HG03066 (cell line): ENCODE results near the gene ITGB8.

Experiments used
- ATAC-seq: cut with Tn5 transposase; IDR thresholded peaks from one replicate; pipeline ENCODE4 v1.9.1; 2021; ENCODE audit warnings: low read depth; ENCODE audit not compliant: unreplicated experiment

The ITGB8 gene

GRCh38 chr7:20307119-20307518 lies 23.6 kb upstream of the ITGB8 start:
- peak; percentile 71 for ATAC-seq

- no peak for ATAC-seq
Measured at GRCh38 chr7:20307901-20308300, 22.8 kb upstream of the ITGB8 start.

- ATAC-seq = no peak
Measured at GRCh38 chr7:20310301-20310700, 20.4 kb upstream of the ITGB8 start.

GRCh38 chr7:20310963-20311742 lies 19.5 kb upstream of the ITGB8 start:
- ATAC-seq = peak; percentile 62

GRCh38 chr7:20311743-20312042 lies 19.0 kb upstream of the ITGB8 start:
- no peak for ATAC-seq

GRCh38 chr7:20312562-20312961 lies 18.1 kb upstream of the ITGB8 start:
- no peak for ATAC-seq

- no peak for ATAC-seq
Measured at GRCh38 chr7:20313626-20314025, 17.1 kb upstream of the ITGB8 start.

GRCh38 chr7:20314198-20314597 lies 16.5 kb upstream of the ITGB8 start:
- no peak for ATAC-seq

- no peak for ATAC-seq
Measured at GRCh38 chr7:20316706-20317105, 14.0 kb upstream of the ITGB8 start.

GRCh38 chr7:20317413-20317812 lies 13.3 kb upstream of the ITGB8 start:
- no peak for ATAC-seq

GRCh38 chr7:20318933-20319332 lies 11.8 kb upstream of the ITGB8 start:
- no peak for ATAC-seq

GRCh38 chr7:20320322-20320721 lies 10.4 kb upstream of the ITGB8 start:
- ATAC-seq = no peak

- no peak for ATAC-seq
Measured at GRCh38 chr7:20320786-20321185, 9.9 kb upstream of the ITGB8 start.

GRCh38 chr7:20323595-20323994 lies 7.1 kb upstream of the ITGB8 start:
- ATAC-seq = no peak

GRCh38 chr7:20326342-20326741 lies 4.4 kb upstream of the ITGB8 start:
- no peak for ATAC-seq

- no peak for ATAC-seq
Measured at GRCh38 chr7:20327055-20327454, 3.6 kb upstream of the ITGB8 start.

- ATAC-seq = no peak
Measured at GRCh38 chr7:20328027-20328426, 2.7 kb upstream of the ITGB8 start.

GRCh38 chr7:20328692-20329091 lies 2.0 kb upstream of the ITGB8 start:
- ATAC-seq = no peak

GRCh38 chr7:20329389-20330238 lies 1.1 kb upstream of the ITGB8 start:
- peak; percentile 41 for ATAC-seq

GRCh38 chr7:20330928-20331909 lies 519 bp downstream of the ITGB8 start:
- ATAC-seq = peak; percentile 18
